OCI-LY7 (cell line): ENCODE measurements around the gene CEP72. TPM values are rescaled to one million over a fixed set of nuclear protein-coding genes. Genes with fewer than 3 reads are reported as not detected.

Experiments used
- BruUV-seq: library from RNA; stranded (reverse); fragments of 400-500 nt; replicated peaks from 2 replicates; lab custom pipeline; 2021; lab: Mats Ljungman, UMichigan
- CTCF ChIA-PET: fragments of 300-600 bp; sonication (Branson Sonifier 250); formaldehyde crosslinking; loops from one replicate; lab custom pipeline; 2022; ENCODE audit warnings: antibody characterized with exemption; ENCODE audit not compliant: unreplicated experiment; lab: Charles Lee
- POLR2A ChIA-PET: fragments of 300-600 bp; sonication (Branson Sonifier 250); formaldehyde crosslinking; loops from one replicate; lab custom pipeline; 2022; ENCODE audit warnings: antibody characterized with exemption; lab: Charles Lee
- DNase-seq: peaks from one replicate; pipeline ENCODE4 v3.0.0-alpha.2; 2015; ENCODE audit warnings: low spot score
- H2AFZ ChIP-seq: fragments of 200-600 bp; sonication (generic), shearing (Covaris generic); 2 replicates; pipeline ENCODE4 v1.6.1; 2014; ENCODE audit warnings: mild to moderate bottlenecking, antibody characterized with exemption, low read length, moderate library complexity
- H3K27ac ChIP-seq: fragments of 200-600 bp; sonication (generic); 2 replicates; pipeline ENCODE4 v1.5.1; 2014; ENCODE audit warnings: mixed run types, low read depth, mild to moderate bottlenecking, moderate library complexity, low read length, inconsistent platforms; ENCODE audit not compliant: poor library complexity, severe bottlenecking
- H3K36me3 ChIP-seq: fragments of 200-600 bp; sonication (generic); 2 replicates; pipeline ENCODE4 v1.6.1; 2014; ENCODE audit warnings: mild to moderate bottlenecking, antibody characterized with exemption, low read length, moderate library complexity, mixed read lengths; ENCODE audit not compliant: insufficient read depth
- H3K4me1 ChIP-seq: fragments of 200-600 bp; sonication (generic); 2 replicates; pipeline ENCODE4 v1.5.1; 2014; ENCODE audit warnings: mild to moderate bottlenecking, low read length; ENCODE audit not compliant: insufficient read depth, poor library complexity, severe bottlenecking
- H3K4me2 ChIP-seq: fragments of 200-600 bp; sonication (generic); 2 replicates; pipeline ENCODE4 v1.6.1; 2014; ENCODE audit warnings: mild to moderate bottlenecking, low read length
- H3K4me3 ChIP-seq: fragments of 200-600 bp; sonication (generic); 2 replicates; pipeline ENCODE4 v1.5.1; 2014; ENCODE audit warnings: mild to moderate bottlenecking, low read depth, low read length; ENCODE audit not compliant: poor library complexity, severe bottlenecking
- H3K79me2 ChIP-seq: fragments of 200-600 bp; sonication (generic); 2 replicates; pipeline ENCODE4 v1.6.1; 2016; ENCODE audit warnings: low read depth, mild to moderate bottlenecking, low read length, moderate library complexity, mixed read lengths; ENCODE audit not compliant: insufficient read depth
- H3K9me2 ChIP-seq: fragments of 200-600 bp; sonication (generic); 2 replicates; pipeline ENCODE4 v1.6.1; 2016; ENCODE audit warnings: mild to moderate bottlenecking, low read length, mixed read lengths; ENCODE audit not compliant: insufficient read depth
- H3K9me3 ChIP-seq: fragments of 200-600 bp; sonication (generic); 2 replicates; pipeline ENCODE4 v1.6.1; 2014; ENCODE audit warnings: mild to moderate bottlenecking, mixed run types, low read length, mixed read lengths
- H4K20me1 ChIP-seq: fragments of 200-600 bp; sonication (generic); 2 replicates; pipeline ENCODE4 v1.6.1; 2014; ENCODE audit warnings: mild to moderate bottlenecking, antibody characterized with exemption, low read length, moderate library complexity, mixed read lengths; ENCODE audit not compliant: insufficient read depth
- CTCF ChIP-seq: fragments of 200-600 bp; sonication (generic); conservative IDR thresholded peaks from 2 replicates; pipeline ENCODE4 v1.5.1; 2014; ENCODE audit warnings: mild to moderate bottlenecking, antibody characterized with exemption, low read length, moderate library complexity, mixed read lengths
- EZH2phosphoT487 ChIP-seq: fragments of 200-600 bp; sonication (generic); IDR thresholded peaks from 2 replicates; pipeline ENCODE4 v1.6.1; 2018; ENCODE audit warnings: low read depth, borderline replicate concordance, mild to moderate bottlenecking, mixed run types, antibody characterized with exemption, low read length, moderate library complexity, mixed read lengths
- intact Hi-C: fragments of 100-400 bp; cut with micrococcal nuclease; formaldehyde crosslinking; loops from one replicate; pipeline ENCODE4 v1.10.0; 2022; ENCODE audit not compliant: unreplicated experiment
- total RNA-seq, 2 experiments: library from RNA; depleted of rRNA in 1 of 2; stranded (reverse); fragments of >200 nt in 1 of 2; shearing (Covaris generic) in 1 of 2; gene quantifications; 2 replicates each; pipeline ENCODE4 v1.2.3, GENCODE V29; 2014 to 2022

CEP72 gene
- total RNA-seq, 2 experiments from 2014 or later: 26.9 to 42.7 TPM

GRCh38 chr5:669111-669841 lies 57.1 kb downstream of the CEP72 start:
- Histone ChIP-seq H3K9me3 (no peaks in the 10 kb centered on the region), H3K4me2 (no peak overlapping the region), H3K79me2 (no peaks in the 10 kb centered on the region), H3K4me1 (no peaks in the 10 kb centered on the region), H3K9me2 (no peaks in the 10 kb centered on the region), H3K4me3 (no peak overlapping the region), H2AFZ (no peak overlapping the region), H3K27ac (no peak overlapping the region), H4K20me1 (no peaks in the 10 kb centered on the region), H3K36me3 (peaks cover 14% of the 10 kb centered on the region; the same call in 1 of the 2 replicates)
- ChIA-PET POLR2A (interaction anchor here (0.6 kb wide), 1 partner anchor 14 kb away, joined by 3 read pairs; no protein-coding TSS in a partner anchor), CTCF (no interaction called here)
- peak; percentile 82 for TF ChIP-seq CTCF
- TF ChIP-seq EZH2phosphoT487: no peak
- BruUV-seq: no TSS peak
- DNase-seq: peak; percentile 22
- intact Hi-C loops: no loop called here

GRCh38 chr5:669842-670395 lies 57.8 kb downstream of the CEP72 start:
- no peaks in the 10 kb centered on the region for H4K20me1 ChIP-seq
- BruUV-seq: no TSS peak
- H3K27ac ChIP-seq: no peak overlapping the region
- POLR2A ChIA-PET: interaction anchor here (0.6 kb wide), 1 partner anchor 14 kb away, joined by 3 read pairs; no protein-coding TSS in a partner anchor
- peaks cover 10% of the 10 kb centered on the region; the same call in 1 of the 2 replicates for H3K36me3 ChIP-seq
- H3K9me2 ChIP-seq: no peaks in the 10 kb centered on the region
- intact Hi-C loops: loop anchor here (5.0 kb wide), 1 partner anchor 232 kb away; no protein-coding TSS in a partner anchor
- CTCF ChIA-PET: no interaction called here
- TF ChIP-seq CTCF (no peak), EZH2phosphoT487 (no peak)
- H3K4me1 ChIP-seq: no peaks in the 10 kb centered on the region
- no peaks in the 10 kb centered on the region for H3K79me2 ChIP-seq
- H2AFZ ChIP-seq: no peak overlapping the region
- H3K9me3 ChIP-seq: no peaks in the 10 kb centered on the region
- no peak overlapping the region for H3K4me2 ChIP-seq
- no peak overlapping the region for H3K4me3 ChIP-seq
- no peak for DNase-seq
